Measurements from ENCODE around the gene WDR27.

GRCh38 chr6:169510871-169511270, 191.0 kb downstream of the WDR27 start:
- TF ChIP-seq CTCF (IDR thresholded peaks at IDR 0.05) (no peak), POLR2A (IDR thresholded peaks at IDR 0.05) (no peak)

All from esophagus squamous epithelium (tissue), 4 donors.